H1 (cell line): ENCODE data around the gene SHISA6.

Experiments
- CEBPB ChIP-seq: IDR thresholded peaks from 2 replicates; pipeline ENCODE4 v1.6.1; 2012; ENCODE audit warnings: low read depth, low read length
- CREB1 ChIP-seq: IDR thresholded peaks from 2 replicates; pipeline ENCODE4 v1.6.1; 2012; ENCODE audit warnings: inconsistent platforms
- CTCF ChIP-seq, 3 experiments: IDR thresholded peaks; 1 replicate in 2 of 3; 2 replicates in 1 of 3; pipeline versions ENCODE4 v1.5.1 to v1.6.1; 2011; ENCODE audit warnings: low read length in 3 of 3, mild to moderate bottlenecking in 3 of 3, inconsistent platforms in 2 of 3, low read depth in 1 of 3, moderate library complexity in 1 of 3; ENCODE audit not compliant: insufficient read depth in 1 of 3; ENCODE audit errors: control extremely low read depth in 1 of 3
- EGR1 ChIP-seq: IDR thresholded peaks from 2 replicates; pipeline ENCODE4 v1.6.1; 2011; ENCODE audit warnings: low read depth, low read length, borderline replicate concordance
- EP300 ChIP-seq, 2 experiments: IDR thresholded peaks; 1 replicate in 1 of 2; 2 replicates in 1 of 2; pipeline ENCODE4 v1.6.1; 2011 to 2012; ENCODE audit warnings: low read depth in 2 of 2, low read length in 2 of 2, mild to moderate bottlenecking in 2 of 2, borderline replicate concordance in 1 of 2, inconsistent platforms in 1 of 2, moderate library complexity in 1 of 2
- NANOG ChIP-seq: IDR thresholded peaks from 2 replicates; pipeline ENCODE4 v1.6.1; 2011; ENCODE audit warnings: low read length, low read depth, mild to moderate bottlenecking, inconsistent platforms; ENCODE audit not compliant: insufficient read depth, poor library complexity, severe bottlenecking
- POLR2AphosphoS5 ChIP-seq: IDR thresholded peaks from 2 replicates; pipeline ENCODE4 v1.6.1; 2011; ENCODE audit warnings: low read depth, low read length
- RFX5 ChIP-seq: IDR thresholded peaks from 2 replicates; pipeline ENCODE4 v1.6.1; 2011; ENCODE audit warnings: low read depth, low read length, improper control_type of control experiment, borderline replicate concordance
- RNF2 ChIP-seq: fragments of 200-900, 300-1000 bp; sonication (generic); IDR thresholded peaks from 2 replicates; pipeline ENCODE4 v1.7.1; 2016; ENCODE audit warnings: borderline replicate concordance, low read depth, mild to moderate bottlenecking, antibody characterized with exemption, low read length; ENCODE audit not compliant: poor library complexity, severe bottlenecking; ENCODE audit errors: missing control alignments
- TAF1 ChIP-seq: IDR thresholded peaks from 2 replicates; pipeline ENCODE4 v1.6.1; 2011; ENCODE audit warnings: mild to moderate bottlenecking, low read depth, low read length
- TBP ChIP-seq: IDR thresholded peaks from 2 replicates; pipeline ENCODE4 v1.6.1; 2011; ENCODE audit warnings: low read depth, low read length, improper control_type of control experiment
- USF2 ChIP-seq: IDR thresholded peaks from 2 replicates; pipeline ENCODE4 v1.6.1; 2011; ENCODE audit warnings: low read length, improper control_type of control experiment

GRCh38 chr17:11326492-11326891 lies 85.5 kb downstream of the SHISA6 start:
- no peak for TF ChIP-seq POLR2AphosphoS5
- no peak for TF ChIP-seq TBP
- no peak for TF ChIP-seq CTCF (IDR thresholded peaks at IDR 0.05; ENCODE audit: control extremely low read depth in 1 of 3, insufficient read depth in 1 of 3, low read depth in 1 of 3, low read length in 3 of 3)
- TF ChIP-seq TAF1: no peak
- TF ChIP-seq USF2: no peak
- TF ChIP-seq RNF2: no peak
- no peak for TF ChIP-seq EP300 (IDR thresholded peaks at IDR 0.05; ENCODE audit: borderline replicate concordance in 1 of 2, low read depth in 2 of 2, low read length in 2 of 2)
- TF ChIP-seq EGR1: no peak
- no peak for TF ChIP-seq RFX5
- no peak for TF ChIP-seq NANOG
- no peak for TF ChIP-seq CEBPB
- no peak for TF ChIP-seq CREB1
